ENCODE data around the gene CXXC1.

DNA sequence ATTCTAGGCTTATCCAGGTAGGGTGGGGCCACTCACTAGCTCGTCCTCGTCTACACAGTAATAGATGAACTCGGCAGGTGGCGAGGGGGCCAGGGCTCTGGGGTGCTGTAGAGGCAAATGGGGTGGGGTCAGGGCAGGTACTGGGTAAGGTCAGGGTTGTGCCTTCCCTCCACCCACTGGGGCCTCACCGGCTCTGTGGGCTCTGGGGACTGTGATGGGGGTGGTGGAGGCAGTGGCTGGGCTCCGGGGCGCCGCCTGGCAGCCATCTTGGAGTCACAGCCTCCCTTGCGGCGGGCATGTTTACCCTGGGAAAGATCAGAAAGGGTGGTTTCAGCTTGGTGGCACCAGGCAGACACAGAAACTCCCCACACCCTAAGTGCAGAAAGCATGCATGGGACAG lies 12.6 kb downstream of the CXXC1 start:
- TF ChIP-seq, protein P1, sequence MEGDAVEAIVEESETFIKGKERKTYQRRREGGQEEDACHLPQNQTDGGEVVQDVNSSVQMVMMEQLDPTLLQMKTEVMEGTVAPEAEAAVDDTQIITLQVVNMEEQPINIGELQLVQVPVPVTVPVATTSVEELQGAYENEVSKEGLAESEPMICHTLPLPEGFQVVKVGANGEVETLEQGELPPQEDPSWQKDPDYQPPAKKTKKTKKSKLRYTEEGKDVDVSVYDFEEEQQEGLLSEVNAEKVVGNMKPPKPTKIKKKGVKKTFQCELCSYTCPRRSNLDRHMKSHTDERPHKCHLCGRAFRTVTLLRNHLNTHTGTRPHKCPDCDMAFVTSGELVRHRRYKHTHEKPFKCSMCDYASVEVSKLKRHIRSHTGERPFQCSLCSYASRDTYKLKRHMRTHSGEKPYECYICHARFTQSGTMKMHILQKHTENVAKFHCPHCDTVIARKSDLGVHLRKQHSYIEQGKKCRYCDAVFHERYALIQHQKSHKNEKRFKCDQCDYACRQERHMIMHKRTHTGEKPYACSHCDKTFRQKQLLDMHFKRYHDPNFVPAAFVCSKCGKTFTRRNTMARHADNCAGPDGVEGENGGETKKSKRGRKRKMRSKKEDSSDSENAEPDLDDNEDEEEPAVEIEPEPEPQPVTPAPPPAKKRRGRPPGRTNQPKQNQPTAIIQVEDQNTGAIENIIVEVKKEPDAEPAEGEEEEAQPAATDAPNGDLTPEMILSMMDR (IDR thresholded peaks at IDR 0.05), result no peak
- TF ChIP-seq POLR2AphosphoS5 (IDR thresholded peaks at IDR 0.05; ENCODE audit: insufficient read depth in 1 of 2, low read depth in 1 of 2), result no peak
- TF ChIP-seq POLR2A (IDR thresholded peaks at IDR 0.05), result no peak

All from vagina (tissue), 2 donors.